Measurements from ENCODE around the gene PRMT5. TPM values are rescaled to one million over a fixed set of nuclear protein-coding genes. Genes with fewer than 3 reads are reported as not detected.

The PRMT5 gene
- total RNA-seq, 1 experiment from 2014 or later = 101 TPM

- ChIA-PET CTCF (no interaction called here), POLR2A (ENCODE audit: unreplicated experiment) (no interaction called here)
- peaks cover 5% of the 10 kb centered on the region for H3F3A ChIP-seq (ENCODE audit: low read length, unreplicated experiment)
- BruUV-seq (replicated peaks) = no TSS peak
- no peaks in the 10 kb centered on the region for H3K9me3 ChIP-seq (ENCODE audit: low read length)
- TF ChIP-seq EZH2phosphoT487 (IDR thresholded peaks at IDR 0.05; ENCODE audit: borderline replicate concordance, low read length) (no peak), CTCF (conservative IDR thresholded peaks at IDR 0.05; ENCODE audit: low read depth, low read length) (no peak)
- ATAC-seq (no peak), DNase-seq (no peak)
- no peaks in the 10 kb centered on the region for H3K36me3 ChIP-seq (ENCODE audit: low read depth, low read length)
- no peaks in the 10 kb centered on the region for H3K9me2 ChIP-seq (replicated peaks; ENCODE audit: low read length)
- H2AFZ ChIP-seq (ENCODE audit: low read length) = no peak overlapping the region
- no peak overlapping the region for H3K4me3 ChIP-seq (ENCODE audit: low read length)
- intact Hi-C loops (cut with micrococcal nuclease) = no loop called here
- no peak overlapping the region for H3K9ac ChIP-seq (ENCODE audit: low read length)
- H3K27ac ChIP-seq (ENCODE audit: low read length) = no peak overlapping the region
- H3K79me2 ChIP-seq (ENCODE audit: low read length) = no peaks in the 10 kb centered on the region
- no peak overlapping the region for H3K4me2 ChIP-seq (ENCODE audit: low read length)
- no peaks in the 10 kb centered on the region for H3K27me3 ChIP-seq (ENCODE audit: low read length)
- no peaks in the 10 kb centered on the region for H4K20me1 ChIP-seq (ENCODE audit: low read length)
- H3K4me1 ChIP-seq (ENCODE audit: insufficient read depth, low read length) = no peaks in the 10 kb centered on the region
Measured at GRCh38 chr14:22962061-22962676, 33.0 kb upstream of the PRMT5 start.

DNA sequence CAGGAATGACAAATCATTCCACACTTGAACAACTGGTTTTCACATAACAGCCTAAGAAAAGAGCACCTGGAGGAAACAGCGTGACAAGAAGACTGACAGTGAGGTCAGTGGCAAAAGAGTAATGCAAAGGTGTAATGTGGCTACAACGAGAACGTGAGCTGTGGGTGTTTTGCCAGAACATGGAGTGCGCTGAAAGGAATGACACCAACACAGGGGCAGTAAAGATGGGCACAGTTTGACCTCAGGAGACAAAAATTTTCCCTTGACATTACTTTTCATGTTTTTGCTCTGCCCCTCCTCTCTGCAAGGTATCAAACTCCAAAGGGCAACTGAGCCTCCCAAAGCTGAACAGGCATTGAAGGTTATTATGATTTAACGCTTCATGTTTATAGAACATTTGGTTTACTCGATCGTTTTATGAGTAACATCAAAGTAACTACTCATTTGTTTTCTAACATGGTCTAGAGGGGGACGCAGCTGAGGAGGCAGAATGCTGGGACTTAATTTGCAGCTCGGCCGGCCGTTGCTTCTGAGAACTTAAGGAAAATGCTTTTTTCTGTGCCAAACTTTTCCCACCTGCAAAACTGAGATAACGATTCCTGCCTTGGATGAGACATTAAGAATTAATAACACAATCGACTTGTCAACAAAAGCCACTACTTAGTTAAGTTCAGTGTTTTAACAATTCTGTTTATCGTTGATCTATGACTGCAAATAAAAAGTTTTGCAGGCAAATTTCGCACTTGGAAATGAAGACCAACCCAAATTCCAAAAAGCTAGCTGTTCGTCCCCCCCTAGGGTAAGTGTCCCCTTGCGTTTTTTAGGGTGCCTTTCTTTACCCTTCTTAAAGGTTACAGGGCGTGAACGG lies 26.8 kb upstream of the PRMT5 start:
- intact Hi-C loops (cut with micrococcal nuclease) = loop anchor here (1.0 kb wide), 1 partner anchor 26 kb away; no protein-coding TSS in a partner anchor

More for the DNA sequence above, 26.8 kb upstream of the PRMT5 start:
- H3K4me2 ChIP-seq (ENCODE audit: low read length) = peak overlapping the region; percentile 96
- H2AFZ ChIP-seq (ENCODE audit: low read length) = peak overlapping the region; percentile 94
- ATAC-seq (no peak), DNase-seq (peak; percentile 70)
- peaks cover 9% of the 10 kb centered on the region for H3K36me3 ChIP-seq (ENCODE audit: low read depth, low read length)
- H3K4me1 ChIP-seq (ENCODE audit: insufficient read depth, low read length) = peaks cover 12% of the 10 kb centered on the region
- ChIA-PET CTCF (interaction anchor here (1.2 to 2.4 kb wide), 2 partner anchors 26 to 30 kb away, joined by 4 to 11 read pairs; partner anchors contain the start of gene PRMT5), POLR2A (ENCODE audit: unreplicated experiment) (interaction anchor here (0.5 to 0.7 kb wide), 3 partner anchors 22 to 51 kb away, joined by 3 to 12 read pairs (median 4); no protein-coding TSS in a partner anchor)
- H3K27me3 ChIP-seq (ENCODE audit: low read length) = no peaks in the 10 kb centered on the region
- H3K9me3 ChIP-seq (ENCODE audit: low read length) = no peaks in the 10 kb centered on the region
- no peak for TF ChIP-seq EZH2phosphoT487 (IDR thresholded peaks at IDR 0.05; ENCODE audit: borderline replicate concordance, low read length)
- TF ChIP-seq EZH2 (IDR thresholded peaks at IDR 0.05; ENCODE audit: low read length, unreplicated experiment) = no peak
- TF ChIP-seq CTCF (conservative IDR thresholded peaks at IDR 0.05; ENCODE audit: low read depth, low read length) = no peak
- peak overlapping the region; percentile 84 for H3K4me3 ChIP-seq (ENCODE audit: low read length)
- H3K9ac ChIP-seq (ENCODE audit: low read length) = peak overlapping the region; percentile 89
- no TSS peak for BruUV-seq (replicated peaks)
- peaks cover 14% of the 10 kb centered on the region for H3K79me2 ChIP-seq (ENCODE audit: low read length)
- peak overlapping the region; percentile 78 for H3K27ac ChIP-seq (ENCODE audit: low read length)
- no peaks in the 10 kb centered on the region for H4K20me1 ChIP-seq (ENCODE audit: low read length)
- H3F3A ChIP-seq (ENCODE audit: low read length, unreplicated experiment) = no peaks in the 10 kb centered on the region
- no peaks in the 10 kb centered on the region for H3K9me2 ChIP-seq (replicated peaks; ENCODE audit: low read length)
